ENCODE data around the gene GRAMD4.

GRCh38 chr22:46626911-46627805, 7.0 kb downstream of the GRAMD4 start:
- TF ChIP-seq EZH2 (IDR thresholded peaks at IDR 0.05; ENCODE audit: low read depth) (no peak), CTCF (conservative IDR thresholded peaks at IDR 0.05) (no peak)
